ENCODE data around the gene KCNH1. TPM values are rescaled to one million over a fixed set of nuclear protein-coding genes. Genes with fewer than 3 reads are reported as not detected.

The KCNH1 gene
- total RNA-seq, 1 experiment from 2014 or later: not detected

DNA sequence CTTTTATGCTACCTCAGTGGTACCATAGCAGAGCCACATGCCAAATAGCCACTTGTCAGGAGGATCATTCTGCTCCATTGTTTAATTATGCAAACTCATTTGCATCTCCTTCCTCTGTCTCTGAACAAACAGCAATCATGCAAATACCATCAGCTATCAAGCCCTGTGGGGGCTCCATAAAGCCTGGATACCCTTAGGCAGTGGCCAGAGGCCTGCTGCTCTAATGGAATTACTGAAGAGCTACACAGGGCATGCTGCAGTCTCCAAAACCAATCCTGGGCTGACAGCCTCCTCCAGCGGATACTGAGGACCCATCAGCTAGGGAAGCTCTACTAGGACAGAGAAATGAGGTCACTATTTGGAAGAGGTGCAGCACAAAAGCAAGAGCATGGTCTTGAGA is 376.3 kb downstream of the KCNH1 start:
- Mint-ChIP-seq H3K27ac (ENCODE audit: unreplicated experiment) (no peak overlapping the region), H3K27me3 (ENCODE audit: insufficient read depth, unreplicated experiment) (peaks cover 9% of the 10 kb centered on the region), H3K4me1 (ENCODE audit: low read depth, unreplicated experiment) (no peaks in the 10 kb centered on the region), H3K36me3 (ENCODE audit: insufficient read depth, unreplicated experiment) (no peaks in the 10 kb centered on the region), H3K4me3 (ENCODE audit: unreplicated experiment) (no peak overlapping the region), H3K9me3 (ENCODE audit: unreplicated experiment) (no peaks in the 10 kb centered on the region)
- ChIA-PET CTCF (interaction anchor here (0.6 kb wide), 1 partner anchor 18 kb away, joined by 3 read pairs; no protein-coding TSS in a partner anchor), POLR2A (no interaction called here)
- no peaks in the 10 kb centered on the region for H3K36me3 ChIP-seq (ENCODE audit: control insufficient read depth, insufficient read depth, low read length)
- no peak overlapping the region for H3K4me3 ChIP-seq (ENCODE audit: low read depth, low read length)
- no peaks in the 10 kb centered on the region for H3K27me3 ChIP-seq (replicated peaks; ENCODE audit: control insufficient read depth, insufficient read depth, low read length)
- H3K9me3 ChIP-seq: no peaks in the 10 kb centered on the region
- DNase-seq: no peak
- no TSS peak for BruUV-seq (replicated peaks)
- H3K4me1 ChIP-seq: no peaks in the 10 kb centered on the region
- TF ChIP-seq, protein P1, sequence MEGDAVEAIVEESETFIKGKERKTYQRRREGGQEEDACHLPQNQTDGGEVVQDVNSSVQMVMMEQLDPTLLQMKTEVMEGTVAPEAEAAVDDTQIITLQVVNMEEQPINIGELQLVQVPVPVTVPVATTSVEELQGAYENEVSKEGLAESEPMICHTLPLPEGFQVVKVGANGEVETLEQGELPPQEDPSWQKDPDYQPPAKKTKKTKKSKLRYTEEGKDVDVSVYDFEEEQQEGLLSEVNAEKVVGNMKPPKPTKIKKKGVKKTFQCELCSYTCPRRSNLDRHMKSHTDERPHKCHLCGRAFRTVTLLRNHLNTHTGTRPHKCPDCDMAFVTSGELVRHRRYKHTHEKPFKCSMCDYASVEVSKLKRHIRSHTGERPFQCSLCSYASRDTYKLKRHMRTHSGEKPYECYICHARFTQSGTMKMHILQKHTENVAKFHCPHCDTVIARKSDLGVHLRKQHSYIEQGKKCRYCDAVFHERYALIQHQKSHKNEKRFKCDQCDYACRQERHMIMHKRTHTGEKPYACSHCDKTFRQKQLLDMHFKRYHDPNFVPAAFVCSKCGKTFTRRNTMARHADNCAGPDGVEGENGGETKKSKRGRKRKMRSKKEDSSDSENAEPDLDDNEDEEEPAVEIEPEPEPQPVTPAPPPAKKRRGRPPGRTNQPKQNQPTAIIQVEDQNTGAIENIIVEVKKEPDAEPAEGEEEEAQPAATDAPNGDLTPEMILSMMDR (IDR thresholded peaks at IDR 0.05; ENCODE audit: insufficient read depth in 1 of 2, low read depth in 1 of 2, low read length in 1 of 2, severe bottlenecking in 1 of 2, unreplicated experiment in 1 of 2): no peak
- intact Hi-C loops (cut with micrococcal nuclease; ENCODE audit: unreplicated experiment): no loop called here

GRCh38 chr1:210755991-210756659 is 377.8 kb downstream of the KCNH1 start:
- Mint-ChIP-seq H3K27me3 (ENCODE audit: insufficient read depth, unreplicated experiment) (peaks cover 16% of the 10 kb centered on the region), H3K27ac (ENCODE audit: unreplicated experiment) (no peak overlapping the region), H3K36me3 (ENCODE audit: insufficient read depth, unreplicated experiment) (no peaks in the 10 kb centered on the region), H3K9me3 (ENCODE audit: unreplicated experiment) (no peaks in the 10 kb centered on the region), H3K4me3 (ENCODE audit: unreplicated experiment) (no peak overlapping the region), H3K4me1 (ENCODE audit: low read depth, unreplicated experiment) (no peaks in the 10 kb centered on the region)
- TF ChIP-seq, protein P1 (IDR thresholded peaks at IDR 0.05; ENCODE audit: insufficient read depth in 1 of 2, low read depth in 1 of 2, low read length in 1 of 2, severe bottlenecking in 1 of 2, unreplicated experiment in 1 of 2): no peak
- intact Hi-C loops (cut with micrococcal nuclease; ENCODE audit: unreplicated experiment): no loop called here
- no peak for DNase-seq
- CTCF ChIA-PET: no interaction called here
- Histone ChIP-seq H3K9me3 (no peaks in the 10 kb centered on the region), H3K4me3 (ENCODE audit: low read depth, low read length) (no peak overlapping the region), H3K4me1 (no peaks in the 10 kb centered on the region), H3K36me3 (ENCODE audit: control insufficient read depth, insufficient read depth, low read length) (no peaks in the 10 kb centered on the region), H3K27me3 (replicated peaks; ENCODE audit: control insufficient read depth, insufficient read depth, low read length) (no peaks in the 10 kb centered on the region)
- BruUV-seq (replicated peaks): no TSS peak
- POLR2A ChIA-PET: no interaction called here

GRCh38 chr1:210754878-210755665 is 378.9 kb downstream of the KCNH1 start:
- CTCF ChIA-PET: interaction anchor here (0.7 kb wide), 1 partner anchor 56 kb away, joined by 7 read pairs; no protein-coding TSS in a partner anchor
- intact Hi-C loops (cut with micrococcal nuclease; ENCODE audit: unreplicated experiment): no loop called here
- H3K27ac Mint-ChIP-seq (ENCODE audit: unreplicated experiment): no peak overlapping the region
- BruUV-seq (replicated peaks): no TSS peak
- no peaks in the 10 kb centered on the region for H3K36me3 ChIP-seq (ENCODE audit: control insufficient read depth, insufficient read depth, low read length)
- no peaks in the 10 kb centered on the region for H3K9me3 Mint-ChIP-seq (ENCODE audit: unreplicated experiment)
- no peaks in the 10 kb centered on the region for H3K4me1 ChIP-seq
- POLR2A ChIA-PET: no interaction called here
- peaks cover 21% of the 10 kb centered on the region for H3K27me3 Mint-ChIP-seq (ENCODE audit: insufficient read depth, unreplicated experiment)
- no peak overlapping the region for H3K4me3 ChIP-seq (ENCODE audit: low read depth, low read length)
- no peaks in the 10 kb centered on the region for H3K36me3 Mint-ChIP-seq (ENCODE audit: insufficient read depth, unreplicated experiment)
- no peak overlapping the region for H3K4me3 Mint-ChIP-seq (ENCODE audit: unreplicated experiment)
- DNase-seq: no peak
- H3K4me1 Mint-ChIP-seq (ENCODE audit: low read depth, unreplicated experiment): no peaks in the 10 kb centered on the region
- H3K27me3 ChIP-seq (replicated peaks; ENCODE audit: control insufficient read depth, insufficient read depth, low read length): no peaks in the 10 kb centered on the region
- TF ChIP-seq, protein P1 (IDR thresholded peaks at IDR 0.05; ENCODE audit: insufficient read depth in 1 of 2, low read depth in 1 of 2, low read length in 1 of 2, severe bottlenecking in 1 of 2, unreplicated experiment in 1 of 2): no peak
- H3K9me3 ChIP-seq: no peaks in the 10 kb centered on the region
